Sigmoid colon (tissue), 4 donors: ENCODE results near the gene BIN2.

Experiments
- POLR2AphosphoS5 ChIP-seq, 4 donors: sonication (generic); formaldehyde crosslinking; IDR thresholded peaks; one replicate each; pipeline ENCODE4 v1.6.1; 2017; ENCODE audit warnings: antibody characterized with exemption in 4 of 4
- TF ChIP-seq, protein P1 (sequence below), 4 experiments: fragments of 450-650 bp in 3 of 4; fragments of 200-600 bp in 1 of 4; IDR thresholded peaks; one replicate each; pipeline ENCODE4 v1.5.1; 2016 to 2019; ENCODE audit warnings: antibody characterized with exemption in 4 of 4, mild to moderate bottlenecking in 3 of 4, moderate library complexity in 2 of 4

DNA sequence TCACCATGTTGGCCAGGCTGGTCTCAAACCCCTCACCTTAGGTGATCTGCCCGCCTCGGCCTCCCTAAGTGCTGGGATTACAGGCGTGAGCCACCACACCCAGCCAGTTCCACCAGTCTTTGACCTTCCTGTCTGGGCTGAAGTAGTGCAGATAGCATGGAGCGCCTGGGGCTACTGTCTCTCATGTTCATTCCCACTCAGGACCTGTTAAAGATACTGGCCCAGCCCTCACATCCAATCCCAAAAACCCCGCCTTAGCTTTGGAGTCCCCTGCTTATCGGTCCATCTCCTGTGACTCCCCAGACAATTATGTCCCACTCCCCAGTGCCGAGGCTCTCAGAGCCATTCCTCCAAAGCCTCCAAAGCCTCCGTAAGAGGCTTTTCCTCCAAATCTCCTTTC lies 34.5 kb upstream of the BIN2 start:
- TF ChIP-seq, protein P1, sequence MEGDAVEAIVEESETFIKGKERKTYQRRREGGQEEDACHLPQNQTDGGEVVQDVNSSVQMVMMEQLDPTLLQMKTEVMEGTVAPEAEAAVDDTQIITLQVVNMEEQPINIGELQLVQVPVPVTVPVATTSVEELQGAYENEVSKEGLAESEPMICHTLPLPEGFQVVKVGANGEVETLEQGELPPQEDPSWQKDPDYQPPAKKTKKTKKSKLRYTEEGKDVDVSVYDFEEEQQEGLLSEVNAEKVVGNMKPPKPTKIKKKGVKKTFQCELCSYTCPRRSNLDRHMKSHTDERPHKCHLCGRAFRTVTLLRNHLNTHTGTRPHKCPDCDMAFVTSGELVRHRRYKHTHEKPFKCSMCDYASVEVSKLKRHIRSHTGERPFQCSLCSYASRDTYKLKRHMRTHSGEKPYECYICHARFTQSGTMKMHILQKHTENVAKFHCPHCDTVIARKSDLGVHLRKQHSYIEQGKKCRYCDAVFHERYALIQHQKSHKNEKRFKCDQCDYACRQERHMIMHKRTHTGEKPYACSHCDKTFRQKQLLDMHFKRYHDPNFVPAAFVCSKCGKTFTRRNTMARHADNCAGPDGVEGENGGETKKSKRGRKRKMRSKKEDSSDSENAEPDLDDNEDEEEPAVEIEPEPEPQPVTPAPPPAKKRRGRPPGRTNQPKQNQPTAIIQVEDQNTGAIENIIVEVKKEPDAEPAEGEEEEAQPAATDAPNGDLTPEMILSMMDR (IDR thresholded peaks at IDR 0.05) = no peak
- no peak for TF ChIP-seq POLR2AphosphoS5 (IDR thresholded peaks at IDR 0.05)
